ENCODE measurements around the gene CDH19. TPM values are rescaled to one million over a fixed set of nuclear protein-coding genes. Genes with fewer than 3 reads are reported as not detected.

The CDH19 gene
- total RNA-seq, 1 donor from 2014 or later: under 0.01 TPM

DNA sequence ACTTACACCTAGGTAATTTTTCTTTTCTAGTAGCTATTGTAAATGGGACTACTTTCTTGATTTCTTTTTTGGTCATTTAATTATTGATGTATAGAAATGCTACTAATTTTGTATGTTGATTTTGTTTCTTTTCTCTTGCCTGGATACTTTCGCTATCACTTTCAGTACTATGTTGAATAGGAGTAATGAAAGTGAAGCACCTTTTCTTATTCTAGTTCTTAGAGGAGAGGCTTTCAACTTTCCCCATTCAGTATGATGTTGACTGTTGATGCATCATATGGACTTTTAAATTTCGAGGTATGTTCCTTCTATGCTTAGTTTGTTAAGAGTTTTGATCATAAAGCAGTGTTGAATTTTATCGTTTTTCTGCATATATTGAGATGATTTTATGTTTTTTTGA is 142.5 kb downstream of the CDH19 start:
- DNase-seq (ENCODE audit: low read depth in 2 of 2): no peak

GRCh38 chr18:66457245-66457644 is 146.6 kb downstream of the CDH19 start:
- DNase-seq (ENCODE audit: low read depth in 2 of 2): no peak

All from dermis microvascular lymphatic vessel endothelial cell (primary cell).